Prostate gland (tissue), 2 donors: ENCODE measurements around the gene UMPS.

Experiments used
- CTCF ChIP-seq, 4 experiments: fragments of 200-600 bp in 2 of 4; fragments of 450-650 bp in 2 of 4; sonication (generic) in 2 of 4; IDR thresholded peaks; 1 replicate in 3 of 4; 2 replicates in 1 of 4; pipeline ENCODE4 v1.5.1; 2016 to 2019; ENCODE audit warnings: antibody characterized with exemption in 4 of 4, mild to moderate bottlenecking in 2 of 4, moderate library complexity in 2 of 4
- POLR2A ChIP-seq: fragments of 450-650 bp; IDR thresholded peaks from one replicate; pipeline ENCODE4 v1.6.1; 2016; ENCODE audit warnings: antibody characterized with exemption, mild to moderate bottlenecking

- TF ChIP-seq POLR2A: no peak
- TF ChIP-seq CTCF (IDR thresholded peaks at IDR 0.05): no peak
Measured at GRCh38 chr3:124765197-124765840, 35.1 kb downstream of the UMPS start.
